HG03159 (cell line): ENCODE data around the gene SCN8A.

ENCODE experiments used
- ATAC-seq: cut with Tn5 transposase; IDR thresholded peaks from one replicate; pipeline ENCODE4 v1.9.1; 2021; ENCODE audit warnings: mild to moderate bottlenecking, moderate library complexity; ENCODE audit not compliant: unreplicated experiment

SCN8A gene

GRCh38 chr12:51702587-51702986 is 111.6 kb downstream of the SCN8A start:
- no peak for ATAC-seq

GRCh38 chr12:51705450-51705849 is 114.4 kb downstream of the SCN8A start:
- ATAC-seq: no peak

- ATAC-seq: no peak
Measured at GRCh38 chr12:51706206-51706605, 115.2 kb downstream of the SCN8A start.

DNA sequence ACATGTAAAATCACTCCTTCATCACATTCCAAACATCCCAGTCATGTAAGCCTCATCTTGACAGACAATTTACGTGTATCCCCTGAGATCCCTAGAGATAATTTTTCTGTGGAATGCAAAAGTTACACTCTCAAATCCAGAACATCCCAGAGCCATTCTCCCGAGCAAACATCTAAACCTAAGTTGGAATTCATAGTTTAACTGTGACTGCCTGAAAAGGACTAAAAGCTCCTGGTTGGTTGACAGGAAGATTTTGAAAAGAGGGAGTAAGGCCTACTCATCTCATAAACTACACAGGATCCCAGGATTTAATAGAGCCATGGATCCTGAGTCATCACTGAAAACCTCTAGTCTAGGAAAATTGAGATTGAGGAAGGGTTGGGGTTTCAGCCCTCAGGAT is 123.6 kb downstream of the SCN8A start:
- ATAC-seq: no peak

GRCh38 chr12:51717326-51717925 is 126.4 kb downstream of the SCN8A start:
- no peak for ATAC-seq

DNA sequence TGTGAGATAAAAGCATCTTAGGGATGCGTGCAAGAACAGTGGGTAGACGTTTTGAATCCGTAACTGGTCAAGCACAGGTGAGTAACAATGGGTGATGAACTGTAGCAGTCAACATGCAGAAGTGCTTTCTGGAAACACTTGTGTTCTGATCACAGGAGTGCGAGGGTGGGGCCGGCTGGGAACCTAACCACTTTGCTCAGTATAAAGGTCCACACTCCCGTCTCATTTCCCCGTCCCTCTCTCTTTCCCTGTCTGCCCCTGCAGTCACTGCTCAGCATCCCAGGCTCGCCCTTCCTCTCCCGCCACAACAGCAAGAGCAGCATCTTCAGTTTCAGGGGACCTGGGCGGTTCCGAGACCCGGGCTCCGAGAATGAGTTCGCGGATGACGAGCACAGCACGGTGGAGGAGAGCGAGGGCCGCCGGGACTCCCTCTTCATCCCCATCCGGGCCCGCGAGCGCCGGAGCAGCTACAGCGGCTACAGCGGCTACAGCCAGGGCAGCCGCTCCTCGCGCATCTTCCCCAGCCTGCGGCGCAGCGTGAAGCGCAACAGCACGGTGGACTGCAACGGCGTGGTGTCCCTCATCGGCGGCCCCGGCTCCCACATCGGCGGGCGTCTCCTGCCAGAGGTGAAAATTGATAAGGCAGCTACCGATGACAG is 130.4 kb downstream of the SCN8A start:
- no peak for ATAC-seq

GRCh38 chr12:51722431-51722830 is 131.4 kb downstream of the SCN8A start:
- no peak for ATAC-seq

DNA sequence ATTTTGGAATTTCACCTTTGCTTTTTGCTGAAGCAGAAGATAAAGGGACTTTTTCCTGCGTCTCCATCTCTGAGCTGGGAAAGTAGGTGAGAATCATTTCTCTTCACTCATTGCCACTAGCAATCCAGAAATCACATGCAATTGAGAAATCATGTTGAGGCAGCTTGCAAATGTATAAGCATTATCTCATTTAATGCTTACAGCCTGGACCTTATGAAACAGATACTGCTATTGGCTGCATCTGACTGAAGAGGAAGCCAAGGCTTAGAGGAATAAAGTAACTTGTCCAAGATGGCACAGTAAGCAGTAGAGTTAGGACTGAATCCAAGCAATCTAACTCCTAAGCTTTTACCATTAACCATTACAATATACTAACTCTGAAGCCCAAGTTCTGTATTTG is 135.1 kb downstream of the SCN8A start:
- ATAC-seq: no peak

DNA sequence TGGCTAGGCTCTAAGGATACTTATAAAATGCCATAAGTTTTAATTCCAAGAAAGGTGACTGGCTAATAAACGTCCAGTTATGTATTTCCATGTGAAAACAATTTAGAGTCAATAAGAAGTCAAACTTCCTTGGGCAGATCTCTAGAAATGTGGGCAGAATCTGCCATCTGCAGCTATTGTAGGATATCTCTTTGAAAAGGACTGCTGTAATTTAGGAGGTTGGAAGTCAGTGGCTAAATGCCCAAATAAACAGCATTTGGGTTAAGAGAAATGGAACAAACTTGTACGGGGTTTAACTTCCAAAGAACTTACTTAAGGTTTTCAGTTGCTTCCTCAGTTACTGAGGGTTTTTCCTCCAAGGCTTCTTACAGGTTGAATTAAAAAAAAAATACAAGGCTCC is 135.9 kb downstream of the SCN8A start:
- ATAC-seq: no peak

DNA sequence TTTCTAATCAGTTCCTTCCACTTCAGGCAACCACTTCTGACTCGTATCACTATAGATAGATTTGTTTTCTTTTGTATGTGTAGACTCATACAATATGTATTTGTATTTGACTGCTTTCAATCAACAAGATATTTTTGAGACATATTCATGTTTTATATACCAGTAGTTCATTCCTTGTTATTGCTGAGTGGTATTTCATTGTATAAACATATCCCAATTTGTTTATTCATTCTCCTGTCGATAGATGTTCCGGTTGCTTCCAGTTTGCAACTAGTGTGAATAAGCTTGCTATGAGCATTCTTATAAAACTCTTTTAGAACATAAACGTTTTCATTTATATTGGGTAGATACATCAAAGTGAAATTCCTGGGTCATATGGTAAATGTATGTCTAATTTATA is 138.3 kb downstream of the SCN8A start:
- no peak for ATAC-seq

GRCh38 chr12:51730745-51731144 is 139.7 kb downstream of the SCN8A start:
- no peak for ATAC-seq

DNA sequence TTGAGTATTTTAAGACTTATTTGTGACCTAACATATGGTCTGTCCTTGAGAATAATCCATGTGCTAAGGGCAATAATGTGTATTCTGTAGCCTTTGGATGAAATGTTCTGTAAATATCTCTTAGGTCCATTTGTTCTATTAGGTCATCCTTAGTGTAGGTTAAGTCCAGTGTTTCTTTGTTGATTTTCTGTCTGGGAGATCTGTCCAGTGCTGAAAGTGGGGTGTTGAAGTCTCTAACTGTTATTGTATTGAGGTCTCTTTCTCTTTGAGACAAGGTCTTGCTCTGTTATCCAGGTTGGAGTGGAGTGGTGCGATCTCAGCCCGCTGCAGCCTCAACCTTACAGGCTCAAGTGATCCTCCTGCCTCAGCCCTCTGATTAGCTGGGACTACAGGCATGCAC is 149.5 kb downstream of the SCN8A start:
- no peak for ATAC-seq

GRCh38 chr12:51744235-51744634 is 153.2 kb downstream of the SCN8A start:
- no peak for ATAC-seq

GRCh38 chr12:51744957-51745356 is 153.9 kb downstream of the SCN8A start:
- no peak for ATAC-seq

GRCh38 chr12:51746416-51746815 is 155.4 kb downstream of the SCN8A start:
- no peak for ATAC-seq

DNA sequence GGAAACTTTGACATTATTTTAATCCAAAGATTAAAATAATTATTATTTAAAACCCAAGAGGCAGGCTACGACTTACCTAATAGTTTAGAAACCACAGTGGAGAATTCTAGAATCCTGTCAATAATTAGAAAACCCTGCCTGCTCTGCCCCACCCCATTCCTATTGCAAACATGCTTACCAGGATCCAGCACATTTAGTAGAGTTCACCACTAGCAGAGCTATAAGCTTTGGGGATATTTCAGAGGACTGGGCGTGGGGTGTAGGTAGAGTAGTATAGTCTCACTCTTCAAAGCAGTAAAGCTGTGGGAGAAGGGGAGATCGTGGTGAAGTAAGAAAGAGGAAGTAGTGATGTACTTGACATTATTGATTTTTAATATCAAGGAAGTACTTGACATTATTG is 157.2 kb downstream of the SCN8A start:
- no peak for ATAC-seq

DNA sequence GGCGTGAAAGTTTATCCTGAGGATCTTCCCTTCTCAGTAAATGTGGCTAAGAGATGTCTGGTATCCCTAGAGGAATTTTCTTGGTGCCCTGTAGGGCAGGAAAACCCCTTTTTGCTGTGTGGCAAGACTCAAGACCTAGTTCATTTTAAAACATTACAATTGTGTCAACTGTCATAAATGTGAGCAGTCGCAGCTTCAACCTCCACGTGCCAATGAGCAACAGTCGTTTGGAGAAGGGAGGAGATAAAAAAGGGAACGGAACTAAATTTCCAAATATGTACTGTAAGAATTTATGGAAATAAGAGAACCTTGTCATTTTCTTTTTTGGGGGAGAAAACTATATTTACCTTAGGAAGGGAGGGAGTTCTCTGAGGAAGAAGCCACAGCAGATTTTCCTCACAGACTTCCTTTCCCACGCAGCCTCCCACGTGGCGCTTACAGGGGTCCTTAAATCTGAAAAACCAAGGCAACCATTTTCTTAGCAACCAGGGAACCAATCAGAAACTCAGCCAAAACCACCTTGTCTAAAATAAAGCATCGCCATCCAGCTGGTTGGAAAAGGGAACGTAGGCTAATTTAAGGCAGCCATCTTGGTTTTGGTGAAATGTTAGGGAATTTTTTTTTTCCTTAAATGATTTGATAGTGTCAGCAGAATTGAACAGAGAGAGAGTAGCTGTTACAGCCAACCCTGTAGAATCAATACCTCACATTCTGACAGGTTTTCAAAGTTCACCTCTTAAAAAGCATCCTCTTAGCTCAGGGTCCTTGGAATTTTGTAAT is 158.4 kb downstream of the SCN8A start:
- no peak for ATAC-seq

- ATAC-seq: no peak
Measured at GRCh38 chr12:51749986-51750317, 158.9 kb downstream of the SCN8A start.

DNA sequence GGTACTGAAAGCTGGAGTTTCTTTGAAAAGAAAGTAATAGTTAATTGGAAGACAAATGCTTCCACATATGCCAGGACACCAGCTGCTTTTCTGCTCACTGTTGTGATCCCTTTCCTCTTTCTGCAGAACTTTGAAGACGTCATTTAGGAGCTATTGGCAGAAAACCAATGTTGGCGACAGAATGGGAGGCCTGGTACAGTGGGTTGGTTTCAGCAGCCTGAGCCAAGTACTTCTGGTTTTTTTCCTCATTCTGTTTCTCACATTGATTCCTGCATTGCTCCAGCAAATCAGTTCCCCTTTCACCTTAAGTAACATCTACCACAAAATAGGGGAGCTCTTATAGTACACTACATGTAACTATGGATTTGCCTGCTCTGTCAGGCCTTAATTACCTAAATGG is 160.6 kb downstream of the SCN8A start:
- ATAC-seq: no peak

DNA sequence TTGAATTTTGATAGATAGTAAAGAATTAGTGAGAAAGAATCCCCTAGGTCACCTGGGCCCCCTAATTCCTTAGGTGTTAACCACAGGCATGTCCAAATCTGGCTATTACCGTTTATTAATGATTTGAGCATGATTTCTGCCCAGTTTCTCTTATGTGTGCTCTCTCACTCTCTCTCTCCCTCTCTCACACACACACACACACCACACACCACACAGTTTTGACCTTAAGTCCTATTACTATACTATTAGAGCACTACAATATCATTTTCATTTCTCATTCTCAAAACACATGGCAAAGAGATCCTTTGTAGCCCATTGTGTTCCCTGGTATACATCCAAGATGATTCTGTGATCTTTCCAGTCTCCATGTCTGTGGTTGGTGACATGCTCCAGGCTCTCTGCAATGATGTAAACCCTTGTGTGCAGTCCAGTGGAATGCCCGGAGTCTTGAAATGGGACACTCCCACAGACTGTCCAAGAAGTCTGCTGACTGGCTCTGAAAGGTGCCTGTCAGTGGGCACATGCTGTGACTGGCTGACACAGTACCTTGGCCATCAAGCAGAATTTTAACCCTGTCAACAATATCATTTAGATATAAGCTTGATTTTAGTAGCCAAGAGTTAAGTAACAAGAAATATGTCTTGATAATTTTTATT is 161.3 kb downstream of the SCN8A start:
- no peak for ATAC-seq

GRCh38 chr12:51753980-51754675 is 163.1 kb downstream of the SCN8A start:
- no peak for ATAC-seq
